ENCODE measurements around the gene OR8G1. TPM values are rescaled to one million over a fixed set of nuclear protein-coding genes. Genes with fewer than 3 reads are reported as not detected.

OR8G1 gene
- total and polyA plus RNA-seq, 4 experiments from 2014 or later, result not detected

DNA sequence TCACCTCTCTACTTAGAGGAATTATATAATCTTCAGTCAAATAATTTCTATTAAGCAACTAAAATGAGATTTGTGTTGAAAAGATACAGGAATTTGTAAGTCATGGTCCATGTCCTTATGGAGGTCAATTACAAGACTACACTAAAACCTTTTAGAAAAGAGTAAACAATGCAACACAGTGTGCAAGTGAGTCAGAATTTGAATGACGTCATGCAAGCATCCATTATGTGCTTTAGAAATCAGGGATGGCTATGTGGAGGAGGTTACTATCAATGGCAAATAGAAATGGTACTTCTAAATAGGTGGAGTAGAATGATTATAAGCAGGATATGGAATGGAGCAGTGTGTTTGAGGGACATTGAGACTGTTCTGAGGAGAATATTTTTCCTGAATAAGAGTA lies 41.2 kb upstream of the OR8G1 start:
- Histone ChIP-seq H3K9me3 (ENCODE audit: control insufficient read depth in 1 of 2, low read length in 2 of 2) (no peaks in the 10 kb centered on the region), H3K4me1 (ENCODE audit: insufficient read depth, low read length) (no peaks in the 10 kb centered on the region), H3K4me3 (ENCODE audit: low read length in 2 of 2) (no peak overlapping the region), H3K27me3 (ENCODE audit: insufficient read depth, low read length) (no peaks in the 10 kb centered on the region), H3K36me3 (ENCODE audit: insufficient read depth, low read length) (no peaks in the 10 kb centered on the region), H3K27ac (ENCODE audit: low read depth, low read length) (no peak overlapping the region)
- ChIA-PET CTCF (ENCODE audit: partially characterized antibody) (interaction anchor here (2.0 kb wide), 1 partner anchor 128 kb away, joined by 8 read pairs; no protein-coding TSS in a partner anchor), POLR2A (ENCODE audit: partially characterized antibody) (no interaction called here)
- Mint-ChIP-seq H3K4me3 (no peak overlapping the region), H3K27ac (no peak overlapping the region), H3K4me1 (peaks cover 0 to 1% (median 0%) of the 10 kb centered on the region in 4 donors), H3K36me3 (no peaks in the 10 kb centered on the region), H3K27me3 (peaks cover 2 to 5% of the 10 kb centered on the region in 2 donors), H3K9me3 (no peaks in the 10 kb centered on the region)
- DNase-seq, result no peak
- intact Hi-C loops (cut with micrococcal nuclease), result no loop called here

DNA sequence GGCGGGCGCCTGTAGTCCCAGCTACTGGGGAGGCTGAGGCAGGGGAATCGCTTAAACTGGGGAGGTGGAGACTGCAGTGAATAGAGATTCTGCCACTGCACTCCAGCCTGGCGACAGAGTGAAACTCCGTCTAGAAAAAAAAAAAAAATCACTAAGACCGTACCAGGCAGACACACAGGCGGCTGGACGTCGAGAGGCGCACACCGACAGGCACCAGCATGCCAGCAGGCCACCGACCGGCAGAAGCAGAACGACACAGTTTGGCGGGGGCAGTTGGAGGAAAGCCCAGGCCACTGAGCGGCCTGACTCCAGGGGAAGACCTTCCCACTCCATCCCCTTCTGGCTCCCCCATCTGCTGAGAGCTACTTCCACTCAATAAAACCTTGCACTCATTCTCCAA lies 40.2 kb upstream of the OR8G1 start:
- Histone ChIP-seq H3K9me3 (ENCODE audit: control insufficient read depth in 1 of 2, low read length in 2 of 2) (no peaks in the 10 kb centered on the region), H3K36me3 (ENCODE audit: insufficient read depth, low read length) (no peaks in the 10 kb centered on the region)
- H3K36me3 Mint-ChIP-seq, result no peaks in the 10 kb centered on the region

GRCh38 chr11:124202951-124203350 lies 37.9 kb upstream of the OR8G1 start:
- H3K9me3 Mint-ChIP-seq, result no peaks in the 10 kb centered on the region
- no peaks in the 10 kb centered on the region for H3K4me1 Mint-ChIP-seq
- no peak for DNase-seq
- H3K27ac ChIP-seq (ENCODE audit: low read depth, low read length), result no peak overlapping the region
- intact Hi-C loops (cut with micrococcal nuclease), result no loop called here
- H3K4me1 ChIP-seq (ENCODE audit: insufficient read depth, low read length), result no peaks in the 10 kb centered on the region
- ChIA-PET CTCF (ENCODE audit: partially characterized antibody) (no interaction called here), POLR2A (ENCODE audit: partially characterized antibody) (no interaction called here)
- H3K9me3 ChIP-seq (ENCODE audit: control insufficient read depth in 1 of 2, low read length in 2 of 2), result no peaks in the 10 kb centered on the region
- no peak overlapping the region for H3K4me3 ChIP-seq (ENCODE audit: low read length in 2 of 2)
- no peaks in the 10 kb centered on the region for H3K36me3 ChIP-seq (ENCODE audit: insufficient read depth, low read length)
- no peaks in the 10 kb centered on the region for H3K36me3 Mint-ChIP-seq
- H3K4me3 Mint-ChIP-seq, result no peak overlapping the region
- peaks cover 2 to 7% of the 10 kb centered on the region in 2 donors for H3K27me3 Mint-ChIP-seq
- no peaks in the 10 kb centered on the region for H3K27me3 ChIP-seq (ENCODE audit: insufficient read depth, low read length)
- H3K27ac Mint-ChIP-seq, result no peak overlapping the region

More for the DNA sequence above, 40.2 kb upstream of the OR8G1 start:
- DNase-seq, result no peak
- Mint-ChIP-seq H3K9me3 (no peaks in the 10 kb centered on the region), H3K4me1 (no peaks in the 10 kb centered on the region), H3K27ac (no peak overlapping the region), H3K4me3 (no peak overlapping the region), H3K27me3 (peaks cover 2 to 5% of the 10 kb centered on the region in 2 donors)
- POLR2A ChIA-PET (ENCODE audit: partially characterized antibody), result no interaction called here
- Histone ChIP-seq H3K27me3 (ENCODE audit: insufficient read depth, low read length) (no peaks in the 10 kb centered on the region), H3K4me1 (ENCODE audit: insufficient read depth, low read length) (no peaks in the 10 kb centered on the region), H3K4me3 (ENCODE audit: low read length in 2 of 2) (no peak overlapping the region), H3K27ac (ENCODE audit: low read depth, low read length) (no peak overlapping the region)
- intact Hi-C loops (cut with micrococcal nuclease), result no loop called here
- CTCF ChIA-PET (ENCODE audit: partially characterized antibody), result interaction anchor here (1.2 kb wide), 1 partner anchor 132 kb away, joined by 3 read pairs; no protein-coding TSS in a partner anchor

- Mint-ChIP-seq H3K4me3 (no peak overlapping the region), H3K36me3 (no peaks in the 10 kb centered on the region), H3K27ac (no peak overlapping the region), H3K9me3 (no peaks in the 10 kb centered on the region), H3K4me1 (no peaks in the 10 kb centered on the region), H3K27me3 (peaks cover 0 to 7% of the 10 kb centered on the region in 2 donors)
- H3K4me3 ChIP-seq (ENCODE audit: low read length in 2 of 2), result no peak overlapping the region
- H3K36me3 ChIP-seq (ENCODE audit: insufficient read depth, low read length), result no peaks in the 10 kb centered on the region
- POLR2A ChIA-PET (ENCODE audit: partially characterized antibody), result no interaction called here
- H3K27me3 ChIP-seq (ENCODE audit: insufficient read depth, low read length), result no peaks in the 10 kb centered on the region
- H3K9me3 ChIP-seq (ENCODE audit: control insufficient read depth in 1 of 2, low read length in 2 of 2), result no peaks in the 10 kb centered on the region
- intact Hi-C loops (cut with micrococcal nuclease), result no loop called here
- no peak overlapping the region for H3K27ac ChIP-seq (ENCODE audit: low read depth, low read length)
- no peaks in the 10 kb centered on the region for H3K4me1 ChIP-seq (ENCODE audit: insufficient read depth, low read length)
- CTCF ChIA-PET (ENCODE audit: partially characterized antibody), result no interaction called here
- no peak for DNase-seq
Observed at GRCh38 chr11:124204008-124204407, 36.9 kb upstream of the OR8G1 start.

DNA sequence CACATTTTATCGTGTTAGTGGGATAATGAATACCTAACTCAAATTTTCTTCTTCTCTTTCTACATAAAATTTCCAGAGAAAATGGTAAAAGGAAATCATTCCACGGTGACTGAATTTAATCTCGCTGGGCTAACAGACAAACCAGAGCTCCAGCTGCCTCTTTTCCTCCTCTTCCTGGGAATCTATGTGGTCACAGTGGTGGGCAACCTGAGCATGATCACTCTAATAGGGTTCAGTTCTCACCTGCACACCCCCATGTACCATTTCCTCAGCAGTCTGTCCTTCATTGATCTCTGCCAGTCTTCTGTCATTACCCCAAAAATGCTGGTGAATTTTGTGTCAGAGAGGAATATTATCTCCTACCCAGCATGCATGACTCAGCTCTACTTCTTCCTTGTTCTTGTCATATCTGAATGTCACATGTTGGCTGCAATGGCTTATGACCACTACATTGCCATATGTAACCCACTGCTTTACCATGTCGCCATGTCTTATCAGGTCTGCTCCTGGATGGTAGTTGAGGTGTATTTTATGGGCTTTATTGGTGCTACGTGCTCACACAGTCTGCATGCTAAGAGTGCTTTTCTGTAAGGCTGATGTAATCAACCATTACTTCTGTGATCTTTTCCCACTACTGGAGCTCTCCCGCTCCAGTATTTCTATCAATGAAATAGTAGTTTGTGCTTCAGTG lies 33.6 kb upstream of the OR8G1 start:
- H3K4me3 Mint-ChIP-seq, result no peak overlapping the region
- no peak overlapping the region for H3K27ac ChIP-seq (ENCODE audit: low read depth, low read length)
- no peaks in the 10 kb centered on the region for H3K4me1 Mint-ChIP-seq
- no peaks in the 10 kb centered on the region for H3K36me3 Mint-ChIP-seq
- peaks cover 2 to 4% of the 10 kb centered on the region in 2 donors for H3K27me3 Mint-ChIP-seq
- DNase-seq, result no peak
- no peaks in the 10 kb centered on the region for H3K36me3 ChIP-seq (ENCODE audit: insufficient read depth, low read length)
- no peaks in the 10 kb centered on the region for H3K9me3 Mint-ChIP-seq
- H3K27ac Mint-ChIP-seq, result no peak overlapping the region
- ChIA-PET POLR2A (ENCODE audit: partially characterized antibody) (no interaction called here), CTCF (ENCODE audit: partially characterized antibody) (no interaction called here)
- no peaks in the 10 kb centered on the region for H3K27me3 ChIP-seq (ENCODE audit: insufficient read depth, low read length)
- no peaks in the 10 kb centered on the region for H3K4me1 ChIP-seq (ENCODE audit: insufficient read depth, low read length)
- intact Hi-C loops (cut with micrococcal nuclease), result no loop called here
- no peak overlapping the region for H3K4me3 ChIP-seq (ENCODE audit: low read length in 2 of 2)
- H3K9me3 ChIP-seq (ENCODE audit: control insufficient read depth in 1 of 2, low read length in 2 of 2), result no peaks in the 10 kb centered on the region

- Mint-ChIP-seq H3K4me1 (no peaks in the 10 kb centered on the region), H3K4me3 (no peak overlapping the region), H3K27ac (no peak overlapping the region), H3K27me3 (peaks cover 2 to 4% of the 10 kb centered on the region in 2 donors), H3K9me3 (peaks cover 0 to 2% (median 0%) of the 10 kb centered on the region in 8 donors), H3K36me3 (no peaks in the 10 kb centered on the region)
- no peaks in the 10 kb centered on the region for H3K27me3 ChIP-seq (ENCODE audit: insufficient read depth, low read length)
- H3K27ac ChIP-seq (ENCODE audit: low read depth, low read length), result no peak overlapping the region
- intact Hi-C loops (cut with micrococcal nuclease), result no loop called here
- H3K4me1 ChIP-seq (ENCODE audit: insufficient read depth, low read length), result no peaks in the 10 kb centered on the region
- no peak overlapping the region for H3K4me3 ChIP-seq (ENCODE audit: low read length in 2 of 2)
- H3K9me3 ChIP-seq (ENCODE audit: control insufficient read depth in 1 of 2, low read length in 2 of 2), result no peaks in the 10 kb centered on the region
- no peak for DNase-seq
- H3K36me3 ChIP-seq (ENCODE audit: insufficient read depth, low read length), result no peaks in the 10 kb centered on the region
- CTCF ChIA-PET (ENCODE audit: partially characterized antibody), result no interaction called here
- POLR2A ChIA-PET (ENCODE audit: partially characterized antibody), result no interaction called here
Observed at GRCh38 chr11:124209824-124210357, 31.0 kb upstream of the OR8G1 start.

DNA sequence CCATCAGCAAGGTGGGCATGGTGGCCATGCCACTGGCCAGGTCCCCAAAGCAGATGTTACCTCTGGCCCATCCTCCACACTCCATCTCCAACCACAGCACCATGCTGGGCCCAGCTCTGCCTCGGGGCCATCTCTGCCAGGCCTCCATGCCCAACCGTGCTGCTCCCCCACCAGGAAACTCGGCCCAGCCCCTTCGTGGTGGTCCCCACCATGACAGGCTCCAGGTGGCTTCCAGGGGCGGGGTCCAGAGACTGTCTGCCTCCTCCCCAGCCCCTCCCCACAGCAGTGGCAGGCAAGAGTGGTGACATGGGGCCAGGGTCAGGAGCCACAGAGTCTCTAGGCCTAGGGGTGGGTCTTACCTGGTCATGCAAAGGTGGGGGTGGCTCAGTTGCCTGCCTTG lies 30.5 kb upstream of the OR8G1 start:
- H3K4me1 Mint-ChIP-seq, result no peaks in the 10 kb centered on the region
- H3K36me3 ChIP-seq (ENCODE audit: insufficient read depth, low read length), result no peaks in the 10 kb centered on the region
- H3K4me3 ChIP-seq (ENCODE audit: low read length in 2 of 2), result no peak overlapping the region
- H3K9me3 ChIP-seq (ENCODE audit: control insufficient read depth in 1 of 2, low read length in 2 of 2), result no peaks in the 10 kb centered on the region
- ChIA-PET CTCF (ENCODE audit: partially characterized antibody) (no interaction called here), POLR2A (ENCODE audit: partially characterized antibody) (no interaction called here)
- H3K36me3 Mint-ChIP-seq, result no peaks in the 10 kb centered on the region
- intact Hi-C loops (cut with micrococcal nuclease), result no loop called here
- peaks cover 0 to 2% (median 0%) of the 10 kb centered on the region in 8 donors for H3K9me3 Mint-ChIP-seq
- no peaks in the 10 kb centered on the region for H3K27me3 ChIP-seq (ENCODE audit: insufficient read depth, low read length)
- DNase-seq, result no peak
- H3K4me1 ChIP-seq (ENCODE audit: insufficient read depth, low read length), result no peaks in the 10 kb centered on the region
- H3K27me3 Mint-ChIP-seq, result peaks cover 2% of the 10 kb centered on the region in 2 donors
- no peak overlapping the region for H3K27ac ChIP-seq (ENCODE audit: low read depth, low read length)
- H3K27ac Mint-ChIP-seq, result no peak overlapping the region
- no peak overlapping the region for H3K4me3 Mint-ChIP-seq
